Smooth muscle cell (in vitro differentiated cells): Measurements from ENCODE around the gene CEP43. TPM values are rescaled to one million over a fixed set of nuclear protein-coding genes. Genes with fewer than 3 reads are reported as not detected.

Source experiments
- DNase-seq: peaks from one replicate; lab custom pipeline; 2025; ENCODE audit not compliant: unreplicated experiment; lab: John Stamatoyannopoulos, UW
- H2AFZ ChIP-seq: fragments of 200-600 bp; sonication (generic); 2 replicates; pipeline ENCODE4 v1.6.0; 2016; ENCODE audit warnings: antibody characterized with exemption, low read depth, mild to moderate bottlenecking
- H3F3A ChIP-seq: fragments of 200-600 bp; sonication (generic); 2 replicates; pipeline ENCODE4 v1.6.0; 2017; ENCODE audit warnings: antibody characterized with exemption, low read depth
- H3K27ac ChIP-seq: fragments of 200-600 bp; sonication (generic); 2 replicates; pipeline ENCODE4 v1.5.1; 2016; ENCODE audit warnings: low read depth, mild to moderate bottlenecking
- H3K27me3 ChIP-seq: fragments of 200-600 bp; sonication (generic); 2 replicates; pipeline ENCODE4 v1.6.1; 2016; ENCODE audit warnings: low read depth, mild to moderate bottlenecking
- H3K36me3 ChIP-seq: fragments of 200-600 bp; sonication (generic); 2 replicates; pipeline ENCODE4 v1.5.1; 2016; ENCODE audit warnings: low read depth
- H3K4me1 ChIP-seq: fragments of 200-600 bp; sonication (generic); 2 replicates; pipeline ENCODE4 v1.5.1; 2016; ENCODE audit warnings: low read depth
- H3K4me2 ChIP-seq: fragments of 200-600 bp; sonication (generic); 2 replicates; pipeline ENCODE4 v1.6.0; 2016; ENCODE audit warnings: mild to moderate bottlenecking
- H3K4me3 ChIP-seq: fragments of 200-600 bp; sonication (generic); 2 replicates; pipeline ENCODE4 v1.5.1; 2016; ENCODE audit warnings: mild to moderate bottlenecking
- H3K79me2 ChIP-seq: fragments of 200-600 bp; sonication (generic); 2 replicates; pipeline ENCODE4 v1.6.0; 2016; ENCODE audit warnings: low read depth, mild to moderate bottlenecking
- H3K9ac ChIP-seq: fragments of 200-600 bp; sonication (generic); 2 replicates; pipeline ENCODE4 v1.6.0; 2016; ENCODE audit warnings: low read depth
- H3K9me3 ChIP-seq: fragments of 200-600 bp; sonication (generic); replicated peaks from 2 replicates; pipeline ENCODE4 v1.5.1; 2016; ENCODE audit warnings: low read depth
- H4K20me1 ChIP-seq: fragments of 200-600 bp; sonication (generic); 2 replicates; pipeline ENCODE4 v1.6.0; 2016; ENCODE audit warnings: low read depth
- WGBS: methylation state at CpG from one replicate; pipeline ENCODE4 v1.1.7; 2016; ENCODE audit warnings: low lambda C conversion rate; 5-methylcytosine and 5-hydroxymethylcytosine counted together
- polyA plus RNA-seq: library from polyadenylated mRNA; unstranded; fragments of >200 nt; fragmentation: Nextera tagmentation; extraction: Ambion mirVana; gene quantifications from 2 replicates; pipeline ENCODE4 v1.2.1, GENCODE V29; 2016
- total RNA-seq: library from RNA; depleted of rRNA; stranded (reverse); fragments of >200 nt; gene quantifications from 2 replicates; pipeline ENCODE4 v1.2.3, GENCODE V29; 2014
- TF ChIP-seq, protein P1 (sequence below): fragments of 200-600 bp; sonication (generic); IDR thresholded peaks from 2 replicates; pipeline ENCODE4 v1.5.1; 2017; ENCODE audit warnings: borderline replicate concordance, mild to moderate bottlenecking, antibody characterized with exemption; ENCODE audit not compliant: insufficient read depth, poor library complexity, severe bottlenecking

The CEP43 gene
- total and polyA plus RNA-seq, 2 experiments from 2014 or later = 13.2 to 16.0 TPM

DNA sequence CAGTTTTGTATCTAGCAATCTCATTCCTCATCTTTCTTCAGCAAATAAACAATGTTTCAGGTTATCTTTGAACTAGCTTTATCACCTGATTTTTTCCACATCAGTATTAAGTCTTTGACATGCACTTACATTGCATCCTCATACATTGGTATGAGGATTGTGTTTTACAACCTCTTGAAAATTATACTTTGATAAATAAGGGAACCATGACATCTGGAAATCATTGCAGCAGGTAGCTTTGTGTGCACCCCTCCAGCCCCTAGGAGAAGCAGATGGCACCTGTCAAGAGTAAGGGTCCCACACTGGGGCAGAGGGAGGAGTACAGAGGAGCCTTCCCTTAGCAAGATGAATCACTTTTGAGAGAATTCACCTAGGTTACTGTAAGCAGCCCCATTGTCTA lies 29.1 kb upstream of the CEP43 start:
- no peaks in the 10 kb centered on the region for H4K20me1 ChIP-seq
- H3K9me3 ChIP-seq = no peaks in the 10 kb centered on the region
- H3K4me1 ChIP-seq = no peaks in the 10 kb centered on the region
- H3K79me2 ChIP-seq = no peaks in the 10 kb centered on the region
- H3K9ac ChIP-seq = no peak overlapping the region
- no peak overlapping the region for H2AFZ ChIP-seq
- no peaks in the 10 kb centered on the region for H3K36me3 ChIP-seq
- no peak overlapping the region for H3K4me3 ChIP-seq
- H3K4me2 ChIP-seq = no peak overlapping the region
- DNase-seq = no peak
- no peaks in the 10 kb centered on the region for H3K27me3 ChIP-seq
- H3F3A ChIP-seq = no peaks in the 10 kb centered on the region
- H3K27ac ChIP-seq = no peak overlapping the region
- TF ChIP-seq, protein P1, sequence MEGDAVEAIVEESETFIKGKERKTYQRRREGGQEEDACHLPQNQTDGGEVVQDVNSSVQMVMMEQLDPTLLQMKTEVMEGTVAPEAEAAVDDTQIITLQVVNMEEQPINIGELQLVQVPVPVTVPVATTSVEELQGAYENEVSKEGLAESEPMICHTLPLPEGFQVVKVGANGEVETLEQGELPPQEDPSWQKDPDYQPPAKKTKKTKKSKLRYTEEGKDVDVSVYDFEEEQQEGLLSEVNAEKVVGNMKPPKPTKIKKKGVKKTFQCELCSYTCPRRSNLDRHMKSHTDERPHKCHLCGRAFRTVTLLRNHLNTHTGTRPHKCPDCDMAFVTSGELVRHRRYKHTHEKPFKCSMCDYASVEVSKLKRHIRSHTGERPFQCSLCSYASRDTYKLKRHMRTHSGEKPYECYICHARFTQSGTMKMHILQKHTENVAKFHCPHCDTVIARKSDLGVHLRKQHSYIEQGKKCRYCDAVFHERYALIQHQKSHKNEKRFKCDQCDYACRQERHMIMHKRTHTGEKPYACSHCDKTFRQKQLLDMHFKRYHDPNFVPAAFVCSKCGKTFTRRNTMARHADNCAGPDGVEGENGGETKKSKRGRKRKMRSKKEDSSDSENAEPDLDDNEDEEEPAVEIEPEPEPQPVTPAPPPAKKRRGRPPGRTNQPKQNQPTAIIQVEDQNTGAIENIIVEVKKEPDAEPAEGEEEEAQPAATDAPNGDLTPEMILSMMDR = no peak

GRCh38 chr6:166970776-166971175 lies 28.4 kb upstream of the CEP43 start:
- WGBS = 92% methylated on average over 17 of the region's 17 CpGs
- DNase-seq = no peak
- H3K4me3 ChIP-seq = no peak overlapping the region
- no peaks in the 10 kb centered on the region for H3F3A ChIP-seq
- H3K36me3 ChIP-seq = no peaks in the 10 kb centered on the region
- no peak overlapping the region for H3K9ac ChIP-seq
- TF ChIP-seq, protein P1 = no peak
- no peaks in the 10 kb centered on the region for H3K27me3 ChIP-seq
- no peaks in the 10 kb centered on the region for H4K20me1 ChIP-seq
- H3K27ac ChIP-seq = no peak overlapping the region
- H3K4me1 ChIP-seq = no peaks in the 10 kb centered on the region
- H2AFZ ChIP-seq = no peak overlapping the region
- H3K79me2 ChIP-seq = no peaks in the 10 kb centered on the region
- no peak overlapping the region for H3K4me2 ChIP-seq
- H3K9me3 ChIP-seq = no peaks in the 10 kb centered on the region

GRCh38 chr6:166971271-166971670 lies 27.9 kb upstream of the CEP43 start:
- TF ChIP-seq, protein P1 = no peak
- no peak overlapping the region for H3K4me3 ChIP-seq
- no peak overlapping the region for H2AFZ ChIP-seq
- no peaks in the 10 kb centered on the region for H3K4me1 ChIP-seq
- H3K27ac ChIP-seq = no peak overlapping the region
- H3K9me3 ChIP-seq = no peaks in the 10 kb centered on the region
- no peak for DNase-seq
- no peaks in the 10 kb centered on the region for H3K27me3 ChIP-seq
- H3K9ac ChIP-seq = no peak overlapping the region
- H3K79me2 ChIP-seq = no peaks in the 10 kb centered on the region
- no peaks in the 10 kb centered on the region for H3F3A ChIP-seq
- no peaks in the 10 kb centered on the region for H3K36me3 ChIP-seq
- no peaks in the 10 kb centered on the region for H4K20me1 ChIP-seq
- H3K4me2 ChIP-seq = no peak overlapping the region
- WGBS = 93% methylated on average over 8 of the region's 8 CpGs

DNA sequence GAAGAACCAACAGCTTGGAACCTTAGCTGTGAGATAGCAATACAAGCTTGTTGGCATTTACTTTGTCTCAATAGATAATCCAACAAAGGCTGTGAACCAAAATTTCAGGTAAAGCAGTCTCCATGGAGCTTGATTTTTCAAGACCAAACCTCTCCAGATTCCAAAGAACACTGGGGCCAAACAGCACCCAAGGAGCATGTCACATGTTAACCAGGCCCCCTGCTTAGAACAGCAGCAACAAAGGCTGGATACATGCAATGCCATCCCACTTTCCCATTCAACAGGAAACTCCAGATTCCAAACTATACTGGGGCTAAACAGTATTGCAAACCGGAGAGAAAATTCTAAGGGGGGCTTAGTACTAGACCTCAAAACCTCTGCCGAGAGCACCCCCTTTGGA lies 27.1 kb upstream of the CEP43 start:
- TF ChIP-seq, protein P1 = no peak
- no peaks in the 10 kb centered on the region for H3K36me3 ChIP-seq
- no peak overlapping the region for H2AFZ ChIP-seq
- no peak overlapping the region for H3K27ac ChIP-seq
- no peak overlapping the region for H3K9ac ChIP-seq
- no peaks in the 10 kb centered on the region for H3F3A ChIP-seq
- H3K4me1 ChIP-seq = no peaks in the 10 kb centered on the region
- no peak overlapping the region for H3K4me3 ChIP-seq
- H3K27me3 ChIP-seq = no peaks in the 10 kb centered on the region
- no peaks in the 10 kb centered on the region for H3K79me2 ChIP-seq
- no peak for DNase-seq
- H3K9me3 ChIP-seq = no peaks in the 10 kb centered on the region
- H4K20me1 ChIP-seq = no peaks in the 10 kb centered on the region
- no peak overlapping the region for H3K4me2 ChIP-seq
- 92% methylated on average over 2 of the region's 2 CpGs for WGBS
